SH-SY5Y (cell line): ENCODE measurements around the gene CCDC40.

Experiments used
- GATA2 ChIP-seq: IDR thresholded peaks from 2 replicates; pipeline ENCODE4 v1.6.1; 2011; ENCODE audit warnings: mild to moderate bottlenecking, low read depth, low read length
- GATA3 ChIP-seq: IDR thresholded peaks from 2 replicates; pipeline ENCODE4 v1.6.1; 2011; ENCODE audit warnings: low read depth, mild to moderate bottlenecking, low read length, moderate library complexity

DNA sequence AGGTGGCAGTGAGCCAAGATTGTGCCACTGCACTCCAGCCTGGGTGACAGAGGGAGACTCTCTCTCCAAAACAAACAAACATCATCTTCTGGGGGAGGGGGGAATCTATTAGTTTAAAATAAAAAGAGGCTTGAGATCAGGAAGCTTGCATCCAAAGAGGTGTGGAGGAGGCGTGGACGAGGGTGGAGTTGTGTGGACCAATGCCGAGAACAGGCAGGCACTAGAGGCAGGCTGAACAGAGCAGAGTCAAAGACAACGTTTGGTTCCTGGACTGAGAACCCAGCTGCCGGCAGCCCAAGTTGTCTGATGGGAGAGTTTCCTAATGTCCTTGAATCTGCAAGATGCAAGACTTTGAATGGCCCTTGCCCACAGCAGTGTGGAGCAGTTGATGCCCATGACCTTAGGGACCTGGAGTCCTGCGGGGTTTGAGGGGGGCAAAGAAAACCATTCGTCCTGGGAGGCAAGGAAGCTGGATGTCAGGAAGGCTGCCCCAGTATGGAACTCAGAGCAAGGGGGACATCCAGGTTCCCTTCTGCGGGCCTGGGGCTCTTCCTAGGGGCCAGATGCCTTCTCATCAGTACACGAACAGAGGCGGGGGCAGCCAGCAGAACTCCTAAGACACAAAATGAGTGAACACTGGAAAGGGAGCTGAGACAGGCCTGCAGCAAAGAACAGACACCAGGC is 9.9 kb upstream of the CCDC40 start:
- TF ChIP-seq GATA3 (no peak), GATA2 (no peak)
